ENCODE data around the gene SLC13A2.

Gene SLC13A2

DNA sequence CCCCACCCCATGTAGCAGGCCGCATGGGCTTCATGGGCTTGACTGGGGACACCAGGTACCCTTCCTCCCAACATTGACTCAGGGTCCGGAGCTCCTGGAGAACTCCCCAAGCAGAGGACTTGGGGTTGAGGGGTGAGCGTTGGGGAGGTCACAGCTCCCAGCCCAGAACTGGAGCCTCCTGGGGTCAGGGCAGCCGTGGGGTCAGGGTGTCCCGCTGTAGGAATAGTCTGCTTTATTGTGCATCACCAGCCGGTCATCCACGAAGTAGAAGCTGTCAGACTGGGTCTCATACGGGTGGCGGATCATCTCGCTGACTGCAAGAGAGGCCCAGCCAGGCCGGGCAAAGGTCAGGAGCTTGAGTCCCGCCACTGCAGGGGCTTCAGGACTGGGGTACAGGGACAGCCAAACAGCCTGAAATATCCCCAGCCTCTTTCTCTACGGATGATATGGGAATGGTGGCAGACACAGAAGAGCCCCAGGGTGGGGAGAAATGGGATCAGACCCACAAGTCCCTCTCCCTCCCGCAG is 73.7 kb downstream of the SLC13A2 start:
- TF ChIP-seq, protein P1, sequence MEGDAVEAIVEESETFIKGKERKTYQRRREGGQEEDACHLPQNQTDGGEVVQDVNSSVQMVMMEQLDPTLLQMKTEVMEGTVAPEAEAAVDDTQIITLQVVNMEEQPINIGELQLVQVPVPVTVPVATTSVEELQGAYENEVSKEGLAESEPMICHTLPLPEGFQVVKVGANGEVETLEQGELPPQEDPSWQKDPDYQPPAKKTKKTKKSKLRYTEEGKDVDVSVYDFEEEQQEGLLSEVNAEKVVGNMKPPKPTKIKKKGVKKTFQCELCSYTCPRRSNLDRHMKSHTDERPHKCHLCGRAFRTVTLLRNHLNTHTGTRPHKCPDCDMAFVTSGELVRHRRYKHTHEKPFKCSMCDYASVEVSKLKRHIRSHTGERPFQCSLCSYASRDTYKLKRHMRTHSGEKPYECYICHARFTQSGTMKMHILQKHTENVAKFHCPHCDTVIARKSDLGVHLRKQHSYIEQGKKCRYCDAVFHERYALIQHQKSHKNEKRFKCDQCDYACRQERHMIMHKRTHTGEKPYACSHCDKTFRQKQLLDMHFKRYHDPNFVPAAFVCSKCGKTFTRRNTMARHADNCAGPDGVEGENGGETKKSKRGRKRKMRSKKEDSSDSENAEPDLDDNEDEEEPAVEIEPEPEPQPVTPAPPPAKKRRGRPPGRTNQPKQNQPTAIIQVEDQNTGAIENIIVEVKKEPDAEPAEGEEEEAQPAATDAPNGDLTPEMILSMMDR (IDR thresholded peaks at IDR 0.05; ENCODE audit: low read depth, low read length, missing control alignments): no peak

More for the DNA sequence above, 73.7 kb downstream of the SLC13A2 start:
- in situ Hi-C loops (cut with HindIII; ENCODE audit: low sequenced_read_pairs): loop anchor here (5.0 kb wide), 1 partner anchor 50 kb away; no protein-coding TSS in a partner anchor
- no peak overlapping the region for H3K4me3 ChIP-seq (ENCODE audit: low read depth, low read length)
- no peak for DNase-seq (ENCODE audit: low read depth)

Measured in astrocyte of the cerebellum (primary cell).